Dermis blood vessel endothelial cell (primary cell): ENCODE results near the gene SMPDL3A. TPM values are rescaled to one million over a fixed set of nuclear protein-coding genes. Genes with fewer than 3 reads are reported as not detected.

Experiments used
- DNase-seq: peaks from one replicate; pipeline ENCODE4 v3.0.0; 2010
- total RNA-seq: library from RNA; depleted of rRNA; stranded (reverse); fragments of >200 nt; gene quantifications from 2 replicates; pipeline ENCODE4 v1.2.3, GENCODE V29; 2014

SMPDL3A gene
- total RNA-seq, 1 donor from 2014 or later, result 6.3 TPM

DNA sequence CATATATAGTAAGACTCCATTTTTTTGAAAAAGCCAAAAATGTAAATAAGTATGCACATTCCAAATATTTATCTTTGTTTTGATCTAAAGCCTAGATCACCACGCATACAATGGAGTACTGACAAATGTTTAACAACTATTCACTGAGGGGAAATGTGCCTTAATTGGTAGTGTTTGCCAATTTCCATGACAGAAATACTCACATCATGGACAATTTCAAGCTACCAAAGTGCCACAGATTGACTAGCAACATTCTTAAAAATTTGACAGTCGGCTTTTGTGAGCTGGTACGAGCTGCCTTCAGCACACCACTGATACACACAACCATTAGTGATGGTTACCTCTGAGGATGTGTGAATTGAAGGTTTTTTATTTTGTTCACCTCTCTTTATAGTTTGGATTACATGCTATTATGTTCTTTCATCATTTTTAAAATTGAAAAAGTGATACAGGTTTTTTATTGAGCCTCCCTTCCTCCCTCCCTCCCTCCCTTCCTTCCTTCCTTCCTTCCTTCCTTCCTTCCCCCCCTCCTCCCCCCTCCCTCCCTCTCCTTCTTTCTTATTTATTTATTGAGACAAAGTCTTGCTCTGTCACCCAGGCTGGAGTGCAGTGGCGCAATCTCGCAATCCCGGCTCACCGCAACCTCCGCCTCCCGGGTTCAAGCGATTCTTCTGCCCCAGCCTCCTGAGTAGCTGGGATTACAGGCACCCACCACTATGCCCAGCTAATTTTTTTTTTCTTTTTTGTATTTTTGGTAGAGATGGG lies 19.2 kb downstream of the SMPDL3A start:
- no peak for DNase-seq

DNA sequence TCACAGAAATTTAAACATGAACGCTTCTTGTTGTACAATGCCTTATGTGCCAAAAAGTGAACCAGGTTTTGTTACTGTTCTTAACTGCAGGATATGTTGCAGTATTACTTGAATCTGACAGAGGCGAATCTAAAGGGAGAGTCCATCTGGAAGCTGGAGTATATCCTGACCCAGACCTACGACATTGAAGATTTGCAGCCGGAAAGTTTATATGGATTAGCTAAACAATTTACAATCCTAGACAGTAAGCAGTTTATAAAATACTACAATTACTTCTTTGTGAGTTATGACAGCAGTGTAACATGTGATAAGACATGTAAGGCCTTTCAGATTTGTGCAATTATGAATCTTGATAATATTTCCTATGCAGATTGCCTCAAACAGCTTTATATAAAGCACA lies 19.9 kb downstream of the SMPDL3A start:
- DNase-seq, result no peak

DNA sequence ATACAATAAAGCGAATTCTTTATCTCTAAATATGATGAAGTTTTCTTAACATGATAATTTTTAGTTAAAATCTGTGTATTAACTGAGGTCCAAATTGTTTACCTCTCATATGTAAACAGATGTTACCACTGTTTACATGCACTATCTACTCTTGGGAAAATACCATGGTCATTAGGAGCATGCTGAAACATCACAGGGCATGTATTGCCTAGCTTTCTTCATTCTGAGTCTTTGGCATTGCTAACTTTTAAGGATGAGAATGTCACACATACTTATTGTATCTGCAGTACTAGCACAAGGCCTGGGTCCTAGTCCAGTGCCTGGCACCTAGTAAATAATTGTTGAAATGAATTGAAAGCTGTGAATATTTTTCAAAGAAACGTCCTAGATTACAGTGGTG lies 20.6 kb downstream of the SMPDL3A start:
- no peak for DNase-seq

DNA sequence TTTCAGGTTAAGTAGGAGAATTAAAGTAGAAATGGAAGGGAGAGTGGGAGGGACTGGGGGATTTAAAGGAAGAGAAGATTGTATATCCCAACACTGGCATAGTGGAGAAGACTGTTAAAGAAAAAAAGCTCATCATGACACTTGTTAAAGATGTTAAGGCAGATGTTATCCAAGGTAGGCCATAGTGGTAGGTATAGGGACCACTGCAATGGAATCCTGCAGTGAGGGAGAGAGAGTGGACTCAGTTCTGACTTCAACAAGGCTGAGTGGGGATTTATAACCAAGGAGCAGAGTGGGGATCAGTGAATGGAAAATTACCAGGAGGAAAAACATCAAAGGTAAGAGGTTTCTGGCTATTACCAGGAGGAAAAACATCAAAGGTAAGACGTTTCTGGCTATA lies 21.1 kb downstream of the SMPDL3A start:
- DNase-seq, result no peak

DNA sequence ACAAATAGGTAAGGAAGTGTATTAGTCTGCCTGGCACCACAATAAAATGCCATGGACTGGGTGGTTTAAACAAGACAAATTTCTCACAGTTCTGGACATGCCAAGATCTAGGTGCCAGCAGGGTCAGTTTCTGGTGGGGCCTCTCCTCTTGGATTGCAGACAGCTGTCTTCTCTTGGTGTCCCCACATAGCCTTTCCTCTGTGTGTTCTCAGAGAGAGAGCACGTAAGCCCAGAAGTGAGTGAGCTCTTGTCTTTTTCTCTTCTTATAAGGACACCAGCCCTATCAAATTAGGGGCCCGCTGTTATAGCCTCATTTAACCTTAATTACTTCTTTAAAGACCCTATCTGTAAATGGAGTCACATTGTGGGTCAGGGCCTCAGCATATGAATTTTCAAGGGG lies 28.3 kb downstream of the SMPDL3A start:
- DNase-seq, result no peak

DNA sequence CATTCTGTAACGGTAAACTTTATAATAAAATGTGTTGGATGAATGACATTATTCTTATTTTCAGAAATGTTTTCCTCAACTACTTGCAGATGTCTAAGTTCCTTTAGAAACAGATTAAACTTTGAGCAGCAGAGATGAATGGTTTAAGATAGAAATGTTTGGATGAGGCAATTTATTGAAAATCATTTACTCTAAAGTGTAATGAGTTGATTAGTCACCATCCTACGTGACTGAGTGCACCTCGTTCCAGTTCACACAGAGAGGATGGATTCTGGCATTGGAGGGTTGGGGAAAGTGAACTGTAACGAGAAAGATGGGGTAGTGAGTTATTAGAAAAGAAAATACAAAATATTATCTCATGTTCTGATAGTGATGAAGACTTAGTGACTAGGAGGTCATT lies 28.7 kb downstream of the SMPDL3A start:
- DNase-seq, result no peak

DNA sequence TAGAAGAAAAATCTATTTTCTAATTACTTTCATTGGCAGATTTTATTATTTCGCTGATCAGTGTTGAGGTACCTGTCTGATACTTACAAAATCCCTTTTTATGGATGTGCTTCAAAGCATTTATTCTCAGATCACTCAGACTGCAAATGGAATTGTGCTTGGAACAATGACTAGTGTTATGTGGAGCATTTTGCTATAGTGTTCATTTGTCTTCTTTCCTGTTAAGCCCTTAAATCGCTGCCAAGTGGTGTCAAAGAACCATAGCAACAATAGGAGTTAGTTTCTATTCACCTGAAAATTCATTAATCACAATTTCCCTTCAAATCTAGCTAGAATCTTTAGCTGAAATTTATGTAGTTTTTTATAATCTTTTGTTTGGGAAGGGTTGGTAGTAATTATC lies 29.8 kb downstream of the SMPDL3A start:
- no peak for DNase-seq

DNA sequence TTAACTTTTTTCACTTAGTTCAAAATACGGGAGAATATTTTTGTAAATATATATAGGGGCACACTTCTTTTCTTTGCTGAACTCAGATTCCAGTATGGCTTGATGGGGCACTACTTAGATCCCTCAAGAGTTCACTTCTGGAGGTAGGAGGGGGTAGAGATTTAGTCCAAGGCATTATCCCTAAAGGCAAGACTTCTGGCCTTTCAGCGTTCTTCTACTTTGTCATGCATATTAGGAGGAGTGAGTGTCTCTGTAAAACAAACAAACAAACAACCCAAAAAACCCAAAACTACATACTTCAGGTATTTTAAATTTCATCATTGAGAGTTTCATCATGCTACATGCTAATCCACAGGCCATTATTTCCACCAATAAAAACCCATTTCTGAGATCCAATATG lies 32.0 kb downstream of the SMPDL3A start:
- no peak for DNase-seq

DNA sequence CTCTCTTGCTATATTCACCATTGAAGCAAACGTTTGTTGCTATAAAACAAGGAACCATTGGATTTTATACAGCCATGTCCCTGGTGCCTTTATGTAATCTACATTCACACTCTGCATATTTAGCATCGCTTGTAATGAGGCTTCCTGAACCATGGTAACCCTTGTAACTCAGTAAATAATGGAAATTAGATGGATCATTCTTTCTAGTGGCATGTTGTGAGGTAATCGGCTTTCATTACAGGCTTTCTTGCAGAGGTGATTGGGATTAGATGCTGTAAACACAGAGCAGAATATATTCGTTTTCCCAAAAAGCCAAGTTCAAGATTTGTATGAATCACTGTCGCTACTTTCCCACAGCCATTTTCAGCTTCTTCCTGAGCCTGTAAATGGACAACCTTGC lies 36.1 kb downstream of the SMPDL3A start:
- DNase-seq, result no peak

DNA sequence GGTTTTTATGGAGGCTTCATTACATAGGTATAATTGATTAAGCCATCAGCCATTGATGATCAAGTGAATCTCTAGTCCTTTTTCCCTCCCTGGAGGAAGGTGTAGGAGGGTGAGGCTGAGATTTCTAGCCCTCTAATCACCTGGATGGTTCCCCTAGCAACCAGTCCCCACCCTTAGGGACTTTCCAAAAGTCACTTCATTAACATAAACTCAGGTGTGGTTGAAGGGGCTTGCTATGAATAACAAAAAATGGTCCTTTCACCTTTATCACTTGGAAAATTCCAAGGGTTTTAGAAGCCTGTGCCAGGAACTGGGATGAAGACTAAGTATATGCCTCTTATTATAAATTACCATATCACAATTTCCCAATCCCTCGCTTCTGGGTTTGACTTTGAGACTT lies 40.4 kb downstream of the SMPDL3A start:
- no peak for DNase-seq

DNA sequence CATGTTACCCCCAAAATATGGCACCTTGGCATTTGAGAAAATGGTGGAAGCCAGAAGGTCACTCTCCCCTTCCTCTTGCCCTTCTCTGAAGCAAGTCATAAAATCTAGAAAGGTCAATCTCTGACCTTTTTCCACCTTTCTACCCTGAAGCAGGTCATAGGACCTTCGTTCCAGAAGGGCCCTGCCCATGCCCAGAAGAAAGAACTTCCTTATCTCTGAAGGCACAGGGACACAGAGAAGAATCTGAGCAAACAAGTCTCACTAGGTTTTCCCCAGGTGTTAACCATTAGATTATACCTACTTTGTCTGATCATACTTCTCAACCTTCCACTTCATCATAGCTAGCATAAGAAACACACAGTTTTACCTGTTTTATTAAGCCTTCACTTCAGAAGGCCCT lies 42.5 kb downstream of the SMPDL3A start:
- DNase-seq, result no peak

DNA sequence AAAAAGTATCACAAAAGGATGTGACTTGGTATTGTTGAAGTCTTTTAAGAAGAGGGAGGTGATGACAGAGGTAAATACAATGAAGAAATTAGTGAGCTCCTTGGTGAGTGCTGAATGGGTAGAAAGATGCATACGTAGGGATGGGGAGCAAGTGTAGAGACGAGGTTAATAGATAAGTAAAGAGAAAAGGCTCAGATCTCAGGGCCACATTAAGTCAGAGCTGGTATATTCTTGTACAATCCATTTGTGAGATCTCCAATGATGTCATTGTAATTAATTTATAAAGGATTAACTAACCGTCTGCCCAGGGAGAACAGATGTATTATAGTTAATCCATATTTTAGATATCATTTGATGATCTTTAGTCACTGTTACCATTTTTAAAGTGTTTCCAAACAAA lies 43.4 kb downstream of the SMPDL3A start:
- DNase-seq, result no peak

DNA sequence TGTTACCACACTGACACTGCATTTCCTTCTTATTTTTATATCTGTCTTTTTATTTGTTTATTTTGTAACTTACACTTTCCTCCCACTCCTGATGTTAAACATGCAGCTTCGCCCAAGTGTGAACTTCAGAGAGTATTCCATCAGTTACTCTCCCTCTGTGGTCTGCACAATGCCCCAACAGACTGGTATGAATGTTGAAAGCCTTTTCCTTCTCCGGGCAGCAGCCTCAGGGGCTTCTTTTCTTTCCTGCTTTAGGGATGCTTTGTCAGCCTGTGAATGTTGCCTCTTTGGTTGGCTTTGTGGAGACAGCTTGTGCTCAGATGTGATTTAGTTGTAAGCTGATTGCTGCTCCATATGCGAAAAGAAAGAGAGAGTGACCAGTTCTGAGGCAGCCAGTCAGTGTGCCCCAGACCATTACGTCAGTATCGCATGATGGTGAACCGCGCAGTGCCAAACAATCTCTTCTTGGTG lies 44.0 kb downstream of the SMPDL3A start:
- DNase-seq, result no peak

DNA sequence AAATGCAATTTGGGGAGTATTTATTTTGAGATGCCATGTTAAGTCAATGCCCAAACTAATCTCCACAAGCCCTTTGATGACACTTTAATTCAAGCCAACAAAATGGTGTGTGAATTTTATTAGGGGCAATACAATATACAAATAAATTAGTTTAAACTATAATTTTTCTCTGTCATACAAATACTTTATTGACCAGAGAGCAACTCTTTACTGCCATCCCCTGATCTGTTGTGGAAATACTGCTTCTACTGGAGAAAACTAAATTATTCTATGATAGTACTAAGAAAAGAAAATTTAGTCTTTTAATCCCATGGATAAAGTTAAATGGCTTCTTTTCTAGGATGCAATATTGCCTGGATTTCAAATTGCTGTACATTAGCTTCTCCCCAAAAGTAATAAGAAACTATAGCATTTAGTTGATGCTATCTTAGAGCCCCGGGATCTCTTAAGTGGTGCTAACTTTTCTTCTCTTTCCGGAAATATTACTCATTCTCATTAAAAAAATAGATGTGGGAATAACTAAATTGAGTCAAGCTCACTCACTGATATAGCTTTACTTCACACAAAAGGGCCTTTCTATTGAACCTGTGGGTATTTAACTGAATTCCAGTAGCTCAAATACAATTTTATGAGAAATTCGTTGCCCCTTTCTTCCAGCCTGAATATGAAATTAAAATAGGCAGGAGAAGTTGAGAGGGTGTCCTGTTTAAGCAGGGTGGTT lies 49.2 kb downstream of the SMPDL3A start:
- peak; percentile 11 for DNase-seq

DNA sequence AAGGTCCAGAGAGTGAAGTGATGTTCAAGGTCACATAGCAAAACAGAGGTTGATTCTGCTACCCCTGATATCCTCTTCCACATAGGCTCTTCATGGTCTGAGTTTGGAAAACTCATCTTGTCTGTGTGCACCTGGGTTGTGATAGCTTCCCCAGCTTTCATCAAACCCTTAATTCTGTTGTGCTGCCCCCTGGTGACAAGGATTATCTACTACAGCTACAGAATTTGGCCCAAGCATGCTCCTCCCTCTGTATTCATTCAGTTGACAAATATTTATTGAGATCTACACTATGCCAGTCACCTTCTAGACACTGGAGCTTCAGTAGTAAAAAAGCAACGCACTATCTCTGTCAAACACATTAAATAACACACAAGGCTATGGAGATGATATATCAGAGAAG lies 50.4 kb downstream of the SMPDL3A start:
- DNase-seq, result peak; percentile 72

DNA sequence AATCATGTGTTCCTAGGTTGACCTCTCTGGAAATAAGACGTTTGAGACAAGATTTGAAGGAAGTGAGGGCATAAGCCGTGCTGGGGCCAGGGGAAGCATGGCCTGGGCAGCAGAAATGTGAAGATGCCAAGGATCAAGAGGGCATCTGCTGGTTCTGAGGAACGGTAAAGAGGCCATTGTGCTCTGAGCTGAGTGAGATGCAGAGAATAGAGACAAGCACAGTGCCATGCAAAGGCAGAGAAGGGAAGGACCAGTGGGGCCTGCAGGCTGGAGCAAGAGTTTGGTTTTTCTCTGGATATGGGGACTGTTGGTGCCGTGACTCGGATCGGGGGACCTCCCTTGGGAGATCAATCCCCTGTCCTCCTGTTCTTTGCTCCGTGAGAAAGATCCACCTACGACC lies 50.8 kb downstream of the SMPDL3A start:
- no peak for DNase-seq

DNA sequence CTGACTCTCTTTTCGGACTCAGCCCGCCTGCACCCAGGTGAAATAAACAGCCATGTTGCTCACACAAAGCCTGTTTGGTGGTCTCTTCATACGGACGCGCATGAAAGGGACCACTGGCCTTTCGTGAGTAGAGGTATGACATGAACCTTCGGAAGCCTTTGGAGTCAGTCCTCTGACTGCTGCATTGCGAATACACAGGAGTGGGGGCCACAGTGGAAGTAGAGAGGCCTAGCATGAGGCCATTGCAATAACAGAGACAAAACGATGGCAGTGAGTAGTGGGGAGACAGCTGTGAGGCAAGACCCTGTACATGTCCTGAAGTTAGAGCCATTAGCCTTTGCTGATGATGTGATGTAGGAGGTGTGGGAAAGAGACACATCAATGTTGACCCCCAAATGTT lies 56.4 kb downstream of the SMPDL3A start:
- DNase-seq, result no peak

DNA sequence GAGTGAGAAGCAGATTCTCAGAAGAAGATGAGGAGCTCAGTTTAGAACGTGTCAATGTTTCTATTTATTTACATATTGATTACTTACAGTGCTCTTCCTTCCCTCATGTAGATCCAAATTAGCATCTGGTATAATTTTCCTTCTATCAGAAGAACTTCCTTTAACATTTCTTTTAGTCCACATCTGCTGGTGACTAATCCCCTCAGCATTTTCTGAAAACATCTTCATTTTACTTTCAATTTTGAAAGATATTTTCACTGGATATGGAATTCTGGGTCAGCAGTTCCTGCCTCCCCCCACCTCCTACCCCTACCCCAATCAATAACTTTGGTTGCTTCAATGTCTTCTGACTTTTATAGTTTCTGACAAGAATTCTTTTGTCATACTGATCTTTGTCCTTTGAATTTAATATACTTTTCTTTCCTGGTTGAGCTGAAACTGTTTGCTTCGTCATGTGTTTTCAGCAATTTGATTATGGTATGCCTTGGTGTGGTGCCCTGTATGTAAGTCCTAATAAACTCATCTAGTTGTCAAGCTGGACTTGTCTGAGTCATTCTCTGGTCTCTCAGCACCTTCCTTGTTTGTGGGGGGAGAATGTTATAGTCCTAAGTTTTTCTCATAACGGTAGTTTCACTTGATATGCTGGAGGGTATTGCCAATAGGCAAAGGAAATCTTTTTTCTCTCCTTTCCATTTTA lies 57.0 kb downstream of the SMPDL3A start:
- DNase-seq, result no peak

DNA sequence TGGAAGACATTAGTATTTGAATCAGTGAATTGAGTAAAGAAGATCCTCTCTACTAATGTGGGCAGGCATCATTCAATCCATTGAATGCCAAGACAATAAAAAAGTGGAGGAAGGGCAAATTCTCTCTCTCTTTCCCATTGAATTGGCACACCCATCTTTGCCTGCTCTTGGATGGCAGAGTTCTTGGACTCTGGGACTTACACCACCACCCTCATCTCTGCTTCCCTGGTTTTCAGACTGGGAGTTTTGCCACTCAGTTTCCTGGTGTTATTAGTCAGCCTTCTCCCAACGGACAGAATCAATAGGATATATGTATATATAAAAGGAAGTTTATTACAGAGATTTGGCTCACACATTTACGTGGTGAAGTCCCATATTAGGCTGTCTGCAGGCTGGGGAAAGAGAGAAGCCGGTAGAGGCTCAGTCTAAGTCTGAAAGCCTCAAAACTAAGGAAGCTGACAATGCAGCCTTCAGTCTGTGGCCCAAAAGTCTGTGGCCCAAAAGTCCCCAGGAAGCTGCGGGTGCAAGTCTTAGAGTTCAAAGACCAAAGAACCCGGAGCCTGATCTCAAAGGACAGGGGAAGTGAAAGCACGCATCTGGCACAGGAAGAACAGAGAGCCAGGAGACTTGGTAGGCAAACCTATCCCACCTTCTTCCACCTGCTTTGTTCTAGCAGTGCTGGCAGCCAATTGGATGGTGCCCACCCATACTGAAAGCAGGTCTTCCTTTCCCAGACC lies 64.4 kb downstream of the SMPDL3A start:
- DNase-seq, result no peak
